ENCODE results near the gene DPYD.

DPYD gene

GRCh38 chr1:97837161-97837560 is 83.7 kb downstream of the DPYD start:
- DNase-seq = no peak

- DNase-seq = no peak
Observed at GRCh38 chr1:97834899-97835298, 85.9 kb downstream of the DPYD start.

GRCh38 chr1:97833881-97834280 is 87.0 kb downstream of the DPYD start:
- no peak for DNase-seq

GRCh38 chr1:97832481-97832880 is 88.4 kb downstream of the DPYD start:
- no peak for DNase-seq

GRCh38 chr1:97827887-97828286 is 92.9 kb downstream of the DPYD start:
- no peak for DNase-seq

GRCh38 chr1:97826820-97827219 is 94.0 kb downstream of the DPYD start:
- peak in 1 of 2 experiments; percentile 3 for DNase-seq

- DNase-seq = no peak
Observed at GRCh38 chr1:97824624-97825023, 96.2 kb downstream of the DPYD start.

GRCh38 chr1:97824200-97824599 is 96.6 kb downstream of the DPYD start:
- DNase-seq = no peak

- DNase-seq = peak; percentile 62 to 63
Observed at GRCh38 chr1:97820470-97821188, 100.2 kb downstream of the DPYD start.

- DNase-seq = no peak
Observed at GRCh38 chr1:97816927-97817326, 103.9 kb downstream of the DPYD start.

GRCh38 chr1:97814804-97815203 is 106.0 kb downstream of the DPYD start:
- no peak for DNase-seq

- no peak for DNase-seq
Observed at GRCh38 chr1:97814121-97814520, 106.7 kb downstream of the DPYD start.

- no peak for DNase-seq
Observed at GRCh38 chr1:97812076-97812475, 108.8 kb downstream of the DPYD start.

- no peak for DNase-seq
Observed at GRCh38 chr1:97806996-97807520, 113.8 kb downstream of the DPYD start.

- DNase-seq = no peak
Observed at GRCh38 chr1:97806326-97806725, 114.5 kb downstream of the DPYD start.

- no peak for DNase-seq
Observed at GRCh38 chr1:97805093-97805492, 115.7 kb downstream of the DPYD start.

- no peak for DNase-seq
Observed at GRCh38 chr1:97803026-97803425, 117.8 kb downstream of the DPYD start.

GRCh38 chr1:97802011-97802410 is 118.8 kb downstream of the DPYD start:
- DNase-seq = no peak

GRCh38 chr1:97797403-97798183 is 123.2 kb downstream of the DPYD start:
- DNase-seq = no peak

GRCh38 chr1:97796711-97797110 is 124.1 kb downstream of the DPYD start:
- DNase-seq = no peak

GRCh38 chr1:97792655-97793054 is 128.2 kb downstream of the DPYD start:
- DNase-seq = no peak

GRCh38 chr1:97791251-97791650 is 129.6 kb downstream of the DPYD start:
- DNase-seq = no peak

GRCh38 chr1:97787231-97787630 is 133.6 kb downstream of the DPYD start:
- DNase-seq = no peak

GRCh38 chr1:97784661-97785060 is 136.2 kb downstream of the DPYD start:
- DNase-seq = no peak

All from Kasumi-1 (cell line).